ENCODE measurements around the gene PSAPL1.

Gene PSAPL1

DNA sequence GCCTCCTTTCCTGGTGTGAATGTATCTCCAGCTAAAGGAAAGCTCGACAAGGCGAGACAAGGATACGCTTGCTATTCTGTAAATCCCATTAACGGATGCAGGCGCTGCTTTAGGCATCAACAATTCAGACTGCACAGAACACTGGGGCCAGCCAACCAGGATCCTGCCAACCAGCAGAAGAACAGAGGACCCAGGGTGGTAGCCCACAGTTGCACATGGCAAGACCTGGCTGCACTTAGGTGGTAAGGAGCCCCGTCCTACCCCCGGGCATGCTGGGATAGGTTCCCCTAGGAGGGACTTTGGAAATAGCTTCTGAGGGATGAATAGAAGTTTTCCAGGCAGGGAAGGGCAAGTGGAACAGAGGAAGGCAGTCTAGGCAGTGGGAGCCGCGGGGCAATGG is 20.7 kb downstream of the PSAPL1 start:
- peaks cover 13% of the 10 kb centered on the region for H3K9me3 ChIP-seq (ENCODE audit: insufficient read depth, low read length)
- no peaks in the 10 kb centered on the region for H3K36me3 ChIP-seq (ENCODE audit: insufficient read depth, insufficient read length, low read length)
- peaks cover 24% of the 10 kb centered on the region for H3K4me1 ChIP-seq (ENCODE audit: insufficient read depth, insufficient read length)
- H3K4me3 ChIP-seq (ENCODE audit: insufficient read length, low read depth), result no peak overlapping the region
- TF ChIP-seq SUZ12 (IDR thresholded peaks at IDR 0.05; ENCODE audit: extremely low read depth, insufficient read depth, insufficient read length) (no peak), ZNF274 (IDR thresholded peaks at IDR 0.05; ENCODE audit: low read depth, low read length) (no peak), YY1 (IDR thresholded peaks at IDR 0.05; ENCODE audit: insufficient read depth, insufficient read length) (no peak)
- peak overlapping the region; percentile 1 for H3K9ac ChIP-seq (ENCODE audit: insufficient read length, low read depth)
- peaks cover 12% of the 10 kb centered on the region for H3K27me3 ChIP-seq (ENCODE audit: insufficient read depth, insufficient read length)
- DNase-seq (ENCODE audit: low read depth, low spot score), result no peak

DNA sequence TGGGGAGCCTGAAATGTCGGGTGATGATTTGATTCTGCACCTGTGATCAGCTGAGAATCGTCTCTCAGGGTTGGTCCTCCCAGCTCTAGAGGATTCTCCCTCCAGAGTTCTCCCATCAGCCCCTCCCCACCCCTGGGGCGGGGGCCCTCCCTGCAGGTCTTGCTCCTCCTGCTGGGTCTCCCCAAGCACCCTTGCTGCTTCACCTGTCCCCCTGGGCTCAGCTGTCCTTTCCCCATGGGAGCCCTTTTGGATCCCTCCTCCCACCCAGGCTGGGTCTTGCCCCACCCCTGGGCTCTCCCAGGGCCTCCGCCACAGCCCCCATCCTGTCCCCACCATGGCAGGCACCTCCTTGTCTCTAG is 22.2 kb downstream of the PSAPL1 start:
- peaks cover 12% of the 10 kb centered on the region for H3K27me3 ChIP-seq (ENCODE audit: insufficient read depth, insufficient read length)
- H3K9ac ChIP-seq (ENCODE audit: insufficient read length, low read depth), result no peak overlapping the region
- DNase-seq (ENCODE audit: low read depth, low spot score), result no peak
- peaks cover 21% of the 10 kb centered on the region for H3K4me1 ChIP-seq (ENCODE audit: insufficient read depth, insufficient read length)
- peaks cover 21% of the 10 kb centered on the region for H3K9me3 ChIP-seq (ENCODE audit: insufficient read depth, low read length)
- H3K36me3 ChIP-seq (ENCODE audit: insufficient read depth, insufficient read length, low read length), result no peaks in the 10 kb centered on the region
- TF ChIP-seq SUZ12 (IDR thresholded peaks at IDR 0.05; ENCODE audit: extremely low read depth, insufficient read depth, insufficient read length), result no peak
- no peak for TF ChIP-seq YY1 (IDR thresholded peaks at IDR 0.05; ENCODE audit: insufficient read depth, insufficient read length)
- TF ChIP-seq ZNF274 (IDR thresholded peaks at IDR 0.05; ENCODE audit: low read depth, low read length), result no peak
- no peak overlapping the region for H3K4me3 ChIP-seq (ENCODE audit: insufficient read length, low read depth)

DNA sequence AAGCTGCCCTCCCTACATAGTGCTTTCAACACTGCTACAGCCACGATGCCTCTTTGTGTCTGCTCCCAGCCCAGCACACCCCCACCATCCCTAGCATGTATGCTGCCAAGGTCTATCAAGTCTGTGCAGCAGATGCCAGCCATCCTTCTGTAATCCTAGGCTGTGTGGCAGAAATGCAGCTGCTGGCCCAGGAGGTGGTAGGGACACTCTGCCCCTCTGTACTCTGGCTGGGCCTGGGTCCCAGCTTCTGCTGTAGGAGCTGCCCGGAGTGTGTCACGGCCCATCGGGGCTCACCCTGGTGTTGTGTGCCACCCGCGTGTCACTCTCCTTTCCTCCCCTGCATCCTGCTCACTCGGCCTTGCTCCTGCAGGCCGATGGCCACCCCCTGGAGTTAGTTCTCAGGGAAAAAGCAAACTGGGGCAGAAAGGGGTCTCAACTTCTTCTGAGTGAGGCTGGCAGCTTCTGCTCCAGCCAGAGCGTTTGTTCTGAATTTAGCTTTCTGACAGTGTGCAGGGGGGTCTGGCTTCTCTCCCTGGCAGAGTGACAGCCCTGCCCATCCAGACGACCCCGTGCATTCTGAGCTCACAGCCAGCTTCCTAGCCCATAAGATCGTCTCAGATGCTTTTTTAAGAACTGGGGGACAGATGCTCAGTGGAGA is 22.7 kb downstream of the PSAPL1 start:
- no peak overlapping the region for H3K9ac ChIP-seq (ENCODE audit: insufficient read length, low read depth)
- H3K27me3 ChIP-seq (ENCODE audit: insufficient read depth, insufficient read length), result peaks cover 12% of the 10 kb centered on the region
- H3K4me3 ChIP-seq (ENCODE audit: insufficient read length, low read depth), result no peak overlapping the region
- peaks cover 24% of the 10 kb centered on the region for H3K9me3 ChIP-seq (ENCODE audit: insufficient read depth, low read length)
- no peaks in the 10 kb centered on the region for H3K36me3 ChIP-seq (ENCODE audit: insufficient read depth, insufficient read length, low read length)
- DNase-seq (ENCODE audit: low read depth, low spot score), result no peak
- TF ChIP-seq ZNF274 (IDR thresholded peaks at IDR 0.05; ENCODE audit: low read depth, low read length) (no peak), YY1 (IDR thresholded peaks at IDR 0.05; ENCODE audit: insufficient read depth, insufficient read length) (no peak), SUZ12 (IDR thresholded peaks at IDR 0.05; ENCODE audit: extremely low read depth, insufficient read depth, insufficient read length) (no peak)
- peaks cover 21% of the 10 kb centered on the region for H3K4me1 ChIP-seq (ENCODE audit: insufficient read depth, insufficient read length)

DNA sequence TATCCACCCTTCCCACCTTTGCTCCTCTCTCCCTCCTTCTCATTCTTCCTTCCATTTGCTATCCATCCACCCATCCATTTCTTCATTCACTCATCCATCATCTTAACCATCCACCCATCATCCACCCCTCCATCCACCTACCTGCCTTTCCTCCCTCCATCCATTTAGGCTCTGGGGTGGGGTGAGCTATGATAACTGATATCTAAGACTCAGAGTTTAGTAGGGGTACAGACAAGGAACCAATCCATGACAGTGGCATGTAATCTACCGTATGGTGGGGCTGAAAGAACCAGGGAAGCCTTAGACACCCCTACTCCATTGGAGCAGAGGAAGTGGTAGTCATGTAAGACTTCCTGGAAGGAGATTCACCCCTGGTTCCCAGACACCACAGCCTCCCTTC is 23.2 kb downstream of the PSAPL1 start:
- Histone ChIP-seq H3K27me3 (ENCODE audit: insufficient read depth, insufficient read length) (peaks cover 12% of the 10 kb centered on the region), H3K9ac (ENCODE audit: insufficient read length, low read depth) (no peak overlapping the region)
- DNase-seq (ENCODE audit: low read depth, low spot score), result no peak

DNA sequence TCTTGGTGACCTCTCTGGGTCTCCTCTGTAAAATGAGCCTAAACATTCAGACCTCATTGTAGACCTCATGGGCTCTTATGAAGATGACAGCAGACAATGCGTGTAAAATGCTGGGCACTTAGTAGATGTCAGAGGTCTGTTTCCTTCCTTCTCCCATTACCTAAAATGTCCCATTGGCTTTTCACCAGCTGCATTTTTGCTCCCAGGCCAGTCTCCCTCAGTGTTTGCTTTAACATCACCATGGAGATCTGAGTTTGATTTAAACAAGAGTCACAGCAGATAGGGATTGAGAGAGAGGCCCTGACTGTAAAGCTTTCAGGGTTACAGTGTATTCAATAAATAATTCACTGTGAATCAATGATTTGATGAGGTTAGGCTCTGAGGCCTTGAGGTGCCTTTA is 24.3 kb downstream of the PSAPL1 start:
- peaks cover 7% of the 10 kb centered on the region for H3K4me1 ChIP-seq (ENCODE audit: insufficient read depth, insufficient read length)
- no peak overlapping the region for H3K9ac ChIP-seq (ENCODE audit: insufficient read length, low read depth)
- no peaks in the 10 kb centered on the region for H3K36me3 ChIP-seq (ENCODE audit: insufficient read depth, insufficient read length, low read length)
- peaks cover 24% of the 10 kb centered on the region for H3K9me3 ChIP-seq (ENCODE audit: insufficient read depth, low read length)
- H3K4me3 ChIP-seq (ENCODE audit: insufficient read length, low read depth), result no peak overlapping the region
- DNase-seq (ENCODE audit: low read depth, low spot score), result no peak
- TF ChIP-seq ZNF274 (IDR thresholded peaks at IDR 0.05; ENCODE audit: low read depth, low read length) (no peak), SUZ12 (IDR thresholded peaks at IDR 0.05; ENCODE audit: extremely low read depth, insufficient read depth, insufficient read length) (no peak), YY1 (IDR thresholded peaks at IDR 0.05; ENCODE audit: insufficient read depth, insufficient read length) (no peak)
- peaks cover 12% of the 10 kb centered on the region for H3K27me3 ChIP-seq (ENCODE audit: insufficient read depth, insufficient read length)

More for the DNA sequence above, 23.2 kb downstream of the PSAPL1 start:
- Histone ChIP-seq H3K36me3 (ENCODE audit: insufficient read depth, insufficient read length, low read length) (no peaks in the 10 kb centered on the region), H3K4me1 (ENCODE audit: insufficient read depth, insufficient read length) (peaks cover 17% of the 10 kb centered on the region), H3K9me3 (ENCODE audit: insufficient read depth, low read length) (peaks cover 24% of the 10 kb centered on the region), H3K4me3 (ENCODE audit: insufficient read length, low read depth) (no peak overlapping the region)
- TF ChIP-seq YY1 (IDR thresholded peaks at IDR 0.05; ENCODE audit: insufficient read depth, insufficient read length) (no peak), SUZ12 (IDR thresholded peaks at IDR 0.05; ENCODE audit: extremely low read depth, insufficient read depth, insufficient read length) (no peak), ZNF274 (IDR thresholded peaks at IDR 0.05; ENCODE audit: low read depth, low read length) (no peak)

DNA sequence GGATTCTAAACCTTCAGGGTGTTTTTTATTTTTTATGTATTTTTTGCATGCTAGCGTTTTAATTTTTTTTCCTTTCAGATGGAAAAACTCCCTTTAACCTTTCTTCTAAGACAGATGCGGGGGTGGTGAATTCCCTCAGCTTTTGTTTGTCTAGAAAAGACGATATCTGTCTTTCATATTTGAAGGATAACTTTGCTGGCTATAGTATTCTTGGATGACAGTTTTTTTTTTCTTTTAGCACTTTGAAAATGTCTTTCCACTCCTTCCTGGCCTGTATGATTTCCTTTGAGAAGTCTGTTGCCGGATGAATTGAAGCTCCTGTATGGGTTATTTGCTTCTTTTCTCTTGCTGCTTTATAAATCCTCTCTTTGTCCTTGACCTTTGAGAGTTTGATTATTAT is 26.6 kb downstream of the PSAPL1 start:
- no peak overlapping the region for H3K9ac ChIP-seq (ENCODE audit: insufficient read length, low read depth)
- DNase-seq (ENCODE audit: low read depth, low spot score), result no peak
- H3K4me3 ChIP-seq (ENCODE audit: insufficient read length, low read depth), result no peak overlapping the region
- peaks cover 4% of the 10 kb centered on the region for H3K4me1 ChIP-seq (ENCODE audit: insufficient read depth, insufficient read length)
- H3K27me3 ChIP-seq (ENCODE audit: insufficient read depth, insufficient read length), result peaks cover 12% of the 10 kb centered on the region
- no peaks in the 10 kb centered on the region for H3K36me3 ChIP-seq (ENCODE audit: insufficient read depth, insufficient read length, low read length)
- H3K9me3 ChIP-seq (ENCODE audit: insufficient read depth, low read length), result peaks cover 24% of the 10 kb centered on the region
- no peak for TF ChIP-seq ZNF274 (IDR thresholded peaks at IDR 0.05; ENCODE audit: low read depth, low read length)
- TF ChIP-seq SUZ12 (IDR thresholded peaks at IDR 0.05; ENCODE audit: extremely low read depth, insufficient read depth, insufficient read length), result no peak
- TF ChIP-seq YY1 (IDR thresholded peaks at IDR 0.05; ENCODE audit: insufficient read depth, insufficient read length), result no peak

DNA sequence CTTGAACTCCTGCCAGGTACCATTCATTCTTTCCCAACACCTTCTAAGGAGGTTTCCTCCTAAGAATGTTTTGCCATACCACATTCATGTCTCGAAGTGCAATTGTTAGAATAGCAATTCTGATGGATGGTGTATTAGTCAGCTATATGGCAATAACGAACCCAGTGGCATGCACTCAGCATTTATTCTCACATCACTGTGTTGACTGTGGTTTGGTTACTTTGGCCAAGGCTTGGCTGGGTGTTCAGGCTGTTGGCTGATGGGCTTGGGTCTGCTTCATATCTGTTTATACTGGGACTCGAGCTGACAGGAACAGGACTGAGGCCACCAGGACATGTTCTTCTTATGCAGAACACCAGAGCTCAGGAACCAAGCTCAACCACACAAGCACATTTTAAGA is 31.7 kb downstream of the PSAPL1 start:
- Histone ChIP-seq H3K9me3 (ENCODE audit: insufficient read depth, low read length) (peaks cover 8% of the 10 kb centered on the region; the same call in 1 of the 2 replicates), H3K36me3 (ENCODE audit: insufficient read depth, insufficient read length, low read length) (no peaks in the 10 kb centered on the region), H3K4me3 (ENCODE audit: insufficient read length, low read depth) (no peak overlapping the region), H3K4me1 (ENCODE audit: insufficient read depth, insufficient read length) (peaks cover under 1% of the 10 kb centered on the region), H3K9ac (ENCODE audit: insufficient read length, low read depth) (no peak overlapping the region), H3K27me3 (ENCODE audit: insufficient read depth, insufficient read length) (no peaks in the 10 kb centered on the region)
- TF ChIP-seq ZNF274 (IDR thresholded peaks at IDR 0.05; ENCODE audit: low read depth, low read length), result no peak
- no peak for TF ChIP-seq SUZ12 (IDR thresholded peaks at IDR 0.05; ENCODE audit: extremely low read depth, insufficient read depth, insufficient read length)
- no peak for DNase-seq (ENCODE audit: low read depth, low spot score)
